Neutrophil (primary cell): Measurements from ENCODE around the gene GJB2.

Source experiments
- H3K27ac ChIP-seq: fragments of 200-600 bp; sonication (generic); 2 replicates; pipeline ENCODE4 v1.5.1; 2016; ENCODE audit warnings: mild to moderate bottlenecking, moderate library complexity
- H3K27me3 ChIP-seq: fragments of 200-600 bp; sonication (generic); 2 replicates; pipeline ENCODE4 v1.6.0; 2016; ENCODE audit warnings: mild to moderate bottlenecking
- H3K36me3 ChIP-seq: fragments of 200-600 bp; sonication (generic); 2 replicates; pipeline ENCODE4 v1.5.1; 2017
- H3K4me1 ChIP-seq, 2 experiments: fragments of 200-600 bp in 1 of 2; sonication (generic) in 1 of 2; 1 replicate in 1 of 2; 2 replicates in 1 of 2; pipeline versions ENCODE4 v1.5.1 to v1.6.1; 2013 to 2016; ENCODE audit warnings: low read depth in 1 of 2, low read length in 1 of 2, mild to moderate bottlenecking in 1 of 2, moderate library complexity in 1 of 2; ENCODE audit not compliant: control insufficient read depth in 1 of 2, insufficient read depth in 1 of 2
- H3K4me3 ChIP-seq, 2 experiments: fragments of 200-600 bp in 1 of 2; sonication (generic) in 1 of 2; 1 replicate in 1 of 2; 2 replicates in 1 of 2; pipeline ENCODE4 v1.5.1; 2013 to 2016; ENCODE audit warnings: low read depth in 1 of 2, low read length in 1 of 2, mild to moderate bottlenecking in 1 of 2, moderate library complexity in 1 of 2
- H3K9me3 ChIP-seq: fragments of 200-600 bp; sonication (generic); 2 replicates; pipeline ENCODE4 v1.5.1; 2016
- CTCF ChIP-seq: fragments of 200-600 bp; sonication (generic); IDR thresholded peaks from 2 replicates; pipeline ENCODE4 v1.5.1; 2016; ENCODE audit warnings: antibody characterized with exemption

GJB2 gene

GRCh38 chr13:20178156-20178555, 14.6 kb downstream of the GJB2 start:
- Histone ChIP-seq H3K4me1 (no peaks in the 10 kb centered on the region), H3K27me3 (peaks cover 85% of the 10 kb centered on the region), H3K9me3 (no peaks in the 10 kb centered on the region), H3K4me3 (no peak overlapping the region), H3K36me3 (no peaks in the 10 kb centered on the region), H3K27ac (no peak overlapping the region)
- TF ChIP-seq CTCF, result no peak

GRCh38 chr13:20177049-20177831, 15.5 kb downstream of the GJB2 start:
- Histone ChIP-seq H3K27me3 (peaks cover 93% of the 10 kb centered on the region), H3K27ac (no peak overlapping the region), H3K9me3 (no peaks in the 10 kb centered on the region), H3K36me3 (no peaks in the 10 kb centered on the region), H3K4me1 (no peaks in the 10 kb centered on the region), H3K4me3 (no peak overlapping the region)
- TF ChIP-seq CTCF, result no peak

GRCh38 chr13:20175907-20176652, 16.7 kb downstream of the GJB2 start:
- Histone ChIP-seq H3K27ac (no peak overlapping the region), H3K4me1 (no peaks in the 10 kb centered on the region), H3K27me3 (peaks cover 98% of the 10 kb centered on the region), H3K9me3 (no peaks in the 10 kb centered on the region), H3K4me3 (no peak overlapping the region), H3K36me3 (no peaks in the 10 kb centered on the region)
- no peak for TF ChIP-seq CTCF

GRCh38 chr13:20175406-20175794, 17.3 kb downstream of the GJB2 start:
- Histone ChIP-seq H3K4me3 (no peak overlapping the region), H3K4me1 (no peaks in the 10 kb centered on the region), H3K27me3 (peaks cover 98% of the 10 kb centered on the region), H3K36me3 (no peaks in the 10 kb centered on the region), H3K9me3 (no peaks in the 10 kb centered on the region), H3K27ac (no peak overlapping the region)
- TF ChIP-seq CTCF, result no peak

GRCh38 chr13:20174656-20175405, 17.9 kb downstream of the GJB2 start:
- no peaks in the 10 kb centered on the region for H3K4me1 ChIP-seq
- H3K4me3 ChIP-seq, result no peak overlapping the region
- no peak overlapping the region for H3K27ac ChIP-seq
- H3K36me3 ChIP-seq, result no peaks in the 10 kb centered on the region
- no peaks in the 10 kb centered on the region for H3K9me3 ChIP-seq
- H3K27me3 ChIP-seq, result peaks cover 97% of the 10 kb centered on the region
- no peak for TF ChIP-seq CTCF
